Fibroblast of skin of right biceps (primary cell): ENCODE results near the gene ITFG1.
A peak's percentile ranks its signal among the peaks of the same experiment; 100 is the strongest.

Experiments
- DNase-seq: peaks from one replicate; pipeline ENCODE4 v3.0.0-alpha.2; 2013

Gene ITFG1

GRCh38 chr16:47460711-47461597 lies at the start of gene ITFG1, which contains the start of gene PHKB:
TSS of gene ITFG1 (minus strand) at chr16:47461063. CDS start at chr16:47461045, 18 bp downstream.
TSS of gene PHKB (plus strand) at chr16:47461331. CDS start at chr16:47461351, 20 bp downstream.
- peak; percentile 96 for DNase-seq

- DNase-seq, result no peak
Observed at GRCh38 chr16:47507701-47508100, 46.8 kb upstream of the ITFG1 start.

GRCh38 chr16:47506800-47507199 lies 45.9 kb upstream of the ITFG1 start:
- DNase-seq, result no peak

- no peak for DNase-seq
Observed at GRCh38 chr16:47504599-47504998, 43.7 kb upstream of the ITFG1 start.

GRCh38 chr16:47503936-47504335 lies 43.1 kb upstream of the ITFG1 start:
- DNase-seq, result peak; percentile 17

- no peak for DNase-seq
Observed at GRCh38 chr16:47499700-47500264, 38.9 kb upstream of the ITFG1 start.

- DNase-seq, result no peak
Observed at GRCh38 chr16:47499080-47499699, 38.3 kb upstream of the ITFG1 start.

- no peak for DNase-seq
Observed at GRCh38 chr16:47493381-47494337, 32.8 kb upstream of the ITFG1 start.

GRCh38 chr16:47492428-47493377 lies 31.8 kb upstream of the ITFG1 start:
- peak; percentile 49 for DNase-seq

GRCh38 chr16:47492036-47492427 lies 31.2 kb upstream of the ITFG1 start:
- DNase-seq, result no peak

GRCh38 chr16:47490471-47490870 lies 29.6 kb upstream of the ITFG1 start:
- no peak for DNase-seq

GRCh38 chr16:47488051-47488450 lies 27.2 kb upstream of the ITFG1 start:
- DNase-seq, result no peak

GRCh38 chr16:47486856-47487255 lies 26.0 kb upstream of the ITFG1 start:
- DNase-seq, result no peak

GRCh38 chr16:47483616-47484015 lies 22.8 kb upstream of the ITFG1 start:
- no peak for DNase-seq

GRCh38 chr16:47481698-47482374 lies 21.0 kb upstream of the ITFG1 start:
- no peak for DNase-seq

GRCh38 chr16:47480410-47480809 lies 19.5 kb upstream of the ITFG1 start:
- no peak for DNase-seq

GRCh38 chr16:47477679-47478078 lies 16.8 kb upstream of the ITFG1 start:
- peak; percentile 53 for DNase-seq

- DNase-seq, result no peak
Observed at GRCh38 chr16:47476654-47477345, 15.9 kb upstream of the ITFG1 start.

- peak; percentile 40 for DNase-seq
Observed at GRCh38 chr16:47475786-47476185, 14.9 kb upstream of the ITFG1 start.

GRCh38 chr16:47473792-47474191 lies 12.9 kb upstream of the ITFG1 start:
- no peak for DNase-seq
